HG02970 (cell line): ENCODE data around the gene KRTAP6-3.

Experiments
- ATAC-seq: cut with Tn5 transposase; IDR thresholded peaks from one replicate; pipeline ENCODE4 v1.9.1; 2021; ENCODE audit warnings: mild to moderate bottlenecking, moderate library complexity, moderate number of reproducible peaks; ENCODE audit not compliant: unreplicated experiment, low FRiP score

The KRTAP6-3 gene

GRCh38 chr21:30592140-30592539 lies at the start of gene KRTAP6-3:
Gene KRTAP6-3, plus strand, starts transcription at chr21:30592440. Its CDS starts 6 bp downstream, at chr21:30592446.
- ATAC-seq: no peak

- no peak for ATAC-seq
Measured at GRCh38 chr21:30552782-30553181, 39.5 kb upstream of the KRTAP6-3 start.

GRCh38 chr21:30555095-30555494 lies 37.1 kb upstream of the KRTAP6-3 start:
- no peak for ATAC-seq

- no peak for ATAC-seq
Measured at GRCh38 chr21:30561264-30561895, 30.9 kb upstream of the KRTAP6-3 start, which contains the start of gene KRTAP19-7. Gene KRTAP19-7, minus strand, starts transcription at chr21:30561314. Its CDS starts 25 bp downstream, at chr21:30561289.

- no peak for ATAC-seq
Measured at GRCh38 chr21:30561957-30562356, 30.3 kb upstream of the KRTAP6-3 start.

- ATAC-seq: no peak
Measured at GRCh38 chr21:30563072-30563471, 29.2 kb upstream of the KRTAP6-3 start.

- ATAC-seq: no peak
Measured at GRCh38 chr21:30563630-30564029, 28.6 kb upstream of the KRTAP6-3 start.

GRCh38 chr21:30567617-30568016 lies 24.6 kb upstream of the KRTAP6-3 start:
- ATAC-seq: no peak

- ATAC-seq: no peak
Measured at GRCh38 chr21:30577766-30578165, 14.5 kb upstream of the KRTAP6-3 start.

GRCh38 chr21:30579346-30579745 lies 12.9 kb upstream of the KRTAP6-3 start:
- no peak for ATAC-seq

- no peak for ATAC-seq
Measured at GRCh38 chr21:30580132-30580531, 12.1 kb upstream of the KRTAP6-3 start.

- no peak for ATAC-seq
Measured at GRCh38 chr21:30582870-30583269, 9.4 kb upstream of the KRTAP6-3 start.

- ATAC-seq: no peak
Measured at GRCh38 chr21:30590297-30590696, 1.9 kb upstream of the KRTAP6-3 start, which contains the start of gene KRTAP22-2. Gene KRTAP22-2, minus strand, starts transcription at chr21:30590397.

GRCh38 chr21:30598802-30599201 lies 6.6 kb downstream of the KRTAP6-3 start, which contains the start of gene KRTAP6-2:
Gene KRTAP6-2, minus strand, starts transcription at chr21:30598902. Its CDS starts 28 bp downstream, at chr21:30598874.
- no peak for ATAC-seq

- no peak for ATAC-seq
Measured at GRCh38 chr21:30600787-30601186, 8.5 kb downstream of the KRTAP6-3 start, which contains the start of gene KRTAP22-1. Gene KRTAP22-1, plus strand, starts transcription at chr21:30601087.

GRCh38 chr21:30605968-30606367 lies 13.7 kb downstream of the KRTAP6-3 start:
- ATAC-seq: no peak

- ATAC-seq: no peak
Measured at GRCh38 chr21:30612132-30612531, 19.9 kb downstream of the KRTAP6-3 start.

GRCh38 chr21:30613836-30614235 lies 21.6 kb downstream of the KRTAP6-3 start, which contains the start of gene KRTAP6-1:
Gene KRTAP6-1, minus strand, starts transcription at chr21:30613930. Its CDS starts 26 bp downstream, at chr21:30613904.
- no peak for ATAC-seq

GRCh38 chr21:30615199-30615598 lies 23.0 kb downstream of the KRTAP6-3 start:
- no peak for ATAC-seq

- ATAC-seq: no peak
Measured at GRCh38 chr21:30616125-30616524, 23.9 kb downstream of the KRTAP6-3 start, which contains the start of gene KRTAP20-1. Gene KRTAP20-1, plus strand, starts transcription at chr21:30616425. Its CDS starts 30 bp downstream, at chr21:30616455.

- no peak for ATAC-seq
Measured at GRCh38 chr21:30620080-30620479, 27.8 kb downstream of the KRTAP6-3 start.

- no peak for ATAC-seq
Measured at GRCh38 chr21:30620522-30620921, 28.3 kb downstream of the KRTAP6-3 start, which contains the start of gene KRTAP20-4. Gene KRTAP20-4, plus strand, starts transcription at chr21:30620627.
